HT1080 (cell line): Measurements from ENCODE around the gene PRCD. TPM values are rescaled to one million over a fixed set of nuclear protein-coding genes. Genes with fewer than 3 reads are reported as not detected.

Experiments
- DNase-seq: peaks from one replicate; pipeline ENCODE4 v3.0.0-alpha.2; 2015; ENCODE audit warnings: low read depth
- total RNA-seq: library from RNA; depleted of rRNA; stranded (reverse); fragments of >200 nt; shearing (Covaris generic); gene quantifications from 2 replicates; pipeline ENCODE4 v1.2.3, GENCODE V29; 2014

PRCD gene
- total RNA-seq, 1 experiment from 2014 or later = not detected

GRCh38 chr17:76568811-76569221 is 29.0 kb downstream of the PRCD start:
- no peak for DNase-seq

- no peak for DNase-seq
These were observed 29.9 kb downstream of the PRCD start for GRCh38 chr17:76569607-76570279.

DNA sequence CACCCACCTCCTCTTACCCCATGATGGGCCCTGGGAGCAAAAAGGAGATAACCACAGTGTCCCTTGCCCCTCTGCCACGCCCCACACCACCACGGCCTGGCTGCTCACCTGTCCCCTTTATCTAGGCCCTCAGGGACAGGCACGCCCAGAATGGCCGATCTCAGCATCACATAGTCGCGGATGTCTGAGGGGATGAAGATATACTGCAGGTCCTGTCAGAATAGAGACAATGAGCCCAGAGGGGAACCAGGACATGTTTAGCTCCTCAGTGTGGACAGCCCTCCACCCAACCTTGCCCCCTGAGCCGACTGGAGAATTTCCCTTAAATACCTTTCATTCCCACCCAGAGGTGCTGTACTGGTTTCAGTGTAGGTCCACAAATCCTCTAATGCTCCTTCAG is 30.6 kb downstream of the PRCD start:
- DNase-seq = no peak

- no peak for DNase-seq
These were observed 31.1 kb downstream of the PRCD start for GRCh38 chr17:76570877-76571471.

DNA sequence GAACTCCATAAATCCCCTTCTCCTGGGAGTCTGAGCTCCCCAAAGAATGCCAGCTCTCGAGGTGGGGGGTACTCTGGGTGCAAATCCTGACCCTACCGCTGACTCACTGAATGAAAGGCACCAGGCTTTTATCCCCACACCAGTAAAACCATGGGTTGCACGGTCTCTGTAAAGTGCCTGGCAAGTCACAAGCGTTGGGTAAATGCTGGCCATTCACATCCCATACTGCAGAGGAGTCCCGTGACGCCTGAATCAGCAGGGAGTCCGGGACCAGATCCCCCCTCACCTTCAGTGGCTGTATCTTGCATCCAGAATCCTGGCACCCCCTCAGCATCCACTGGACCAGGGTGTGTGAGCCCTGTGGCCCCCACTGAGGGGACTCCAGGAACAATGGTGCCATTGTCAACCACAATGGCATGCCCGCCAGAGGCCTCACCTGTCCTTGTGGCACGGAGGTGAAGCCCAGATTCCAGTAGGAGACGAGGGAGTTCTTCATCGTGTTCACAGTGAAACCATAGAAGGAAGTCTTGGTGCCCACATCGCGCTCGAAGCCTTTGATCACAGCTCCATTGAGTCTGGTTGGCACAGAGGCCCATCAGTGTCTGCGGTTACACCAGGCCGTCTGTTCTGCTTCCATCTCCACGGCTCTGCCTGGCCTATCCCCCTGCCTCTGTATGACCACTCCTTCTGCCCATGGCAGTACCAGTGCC is 32.5 kb downstream of the PRCD start:
- DNase-seq = no peak

DNA sequence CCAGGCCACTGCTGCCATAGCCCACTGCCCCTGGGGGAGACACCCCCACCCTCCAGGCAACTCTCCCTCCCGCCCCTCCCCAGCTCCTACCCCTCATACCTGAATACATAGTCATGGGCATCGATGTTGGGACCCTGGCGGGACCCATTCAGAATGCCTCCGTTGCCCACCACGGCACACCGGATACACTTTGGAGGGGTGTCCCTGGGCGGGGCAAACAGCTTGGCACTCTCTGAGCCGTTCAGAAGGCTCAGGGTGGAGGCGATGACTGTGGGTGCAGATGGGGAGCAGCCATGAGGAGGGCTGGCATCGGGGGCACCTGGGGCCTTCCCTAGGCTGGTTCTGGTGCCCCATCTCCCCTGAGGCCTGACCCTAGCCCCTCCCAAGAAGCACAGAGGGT is 33.3 kb downstream of the PRCD start:
- no peak for DNase-seq

GRCh38 chr17:76574166-76574565 is 34.3 kb downstream of the PRCD start:
- no peak for DNase-seq

DNA sequence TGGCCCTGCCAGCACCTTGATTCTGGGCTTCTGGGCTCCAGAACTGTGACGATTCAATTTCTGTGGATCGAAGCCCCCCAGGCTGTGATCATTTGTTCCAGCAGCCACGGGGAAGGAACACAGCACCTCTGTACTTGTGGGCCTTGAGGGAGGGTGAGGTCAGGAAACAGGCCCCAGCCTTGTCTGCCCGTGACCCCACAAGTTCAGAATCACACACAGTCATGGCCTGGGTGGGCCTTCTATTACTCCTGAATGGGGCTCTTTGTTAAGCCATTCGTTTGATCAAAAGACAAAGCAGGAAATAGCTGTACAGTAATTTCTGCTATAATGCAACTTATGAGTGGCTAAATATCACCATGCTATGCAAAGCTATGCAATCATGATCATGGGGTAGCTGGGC is 35.7 kb downstream of the PRCD start:
- DNase-seq = no peak

DNA sequence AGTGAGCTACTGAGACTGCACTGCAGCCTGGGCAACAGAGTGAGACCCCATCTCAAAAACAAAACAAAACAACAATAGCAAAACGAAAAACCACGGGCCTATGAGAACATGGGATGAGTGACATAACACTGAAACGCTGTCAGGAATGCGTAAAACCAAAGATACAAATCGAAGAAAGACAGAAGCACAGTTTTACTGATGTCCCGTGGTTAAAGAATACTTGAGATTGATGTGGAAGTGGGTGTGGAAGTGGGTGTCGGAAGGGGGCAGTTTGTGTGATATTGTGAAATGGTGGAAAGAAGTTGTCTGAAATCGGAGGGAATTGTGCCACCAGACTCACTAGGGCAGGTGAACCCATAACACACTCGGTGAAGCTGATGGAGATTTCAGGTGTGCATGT is 36.3 kb downstream of the PRCD start:
- DNase-seq = no peak

DNA sequence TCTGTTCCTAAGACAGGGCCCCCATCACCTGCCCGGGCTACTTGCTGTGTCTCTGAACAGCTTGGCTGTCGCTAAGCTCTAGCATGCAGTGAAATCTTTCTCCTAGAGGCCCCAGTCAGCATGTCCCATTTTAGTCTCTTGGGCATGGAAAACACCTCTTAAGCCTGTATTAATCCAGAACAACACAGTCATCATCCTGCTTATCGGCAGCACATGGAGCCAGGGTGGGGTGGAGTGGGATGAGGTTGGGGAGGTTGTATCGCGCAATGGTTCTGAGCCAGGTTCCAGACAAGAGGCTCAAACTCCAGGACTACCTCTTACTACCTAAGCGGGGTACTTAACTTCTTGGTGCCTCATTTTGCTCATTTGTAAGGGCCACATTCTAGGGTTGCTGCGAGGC is 38.0 kb downstream of the PRCD start:
- DNase-seq = no peak

DNA sequence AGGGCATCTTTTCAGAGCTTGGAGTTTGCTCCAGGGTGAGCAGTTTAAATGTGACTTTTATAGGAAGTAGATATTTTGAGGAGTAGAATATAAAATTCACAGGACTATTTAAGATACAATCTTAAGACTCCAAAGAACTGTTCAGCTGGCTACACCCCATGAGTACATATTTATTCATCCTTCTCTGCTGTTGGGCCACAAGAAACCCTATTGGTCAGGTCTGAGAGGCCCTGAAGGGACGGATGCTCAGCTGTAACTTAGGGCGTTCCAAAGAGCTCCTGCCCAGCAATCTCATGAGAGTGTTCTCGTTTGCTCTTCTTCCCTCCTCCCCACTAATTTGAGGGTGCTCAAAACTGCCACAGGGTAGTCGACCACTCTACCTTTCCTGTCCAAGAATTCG is 38.5 kb downstream of the PRCD start:
- no peak for DNase-seq

DNA sequence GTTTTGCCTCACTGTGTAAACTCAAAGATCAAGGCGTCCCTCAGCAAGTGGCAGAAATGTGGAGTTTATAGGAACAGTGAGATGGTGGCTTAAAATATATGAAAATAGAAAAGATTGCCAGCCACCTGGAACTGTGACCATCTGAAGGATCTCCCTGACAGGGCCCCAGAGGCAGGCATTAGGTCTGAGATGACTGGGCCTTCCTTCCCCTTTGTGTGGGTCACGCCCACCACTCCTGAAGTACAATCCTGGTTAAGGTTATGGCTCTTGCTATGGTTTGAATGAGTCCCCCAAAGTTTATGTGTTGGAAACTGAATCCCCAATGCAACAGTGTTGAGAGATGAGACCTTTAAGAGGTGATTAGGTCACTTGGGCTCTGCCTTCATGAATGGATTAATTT is 39.4 kb downstream of the PRCD start:
- DNase-seq = no peak

DNA sequence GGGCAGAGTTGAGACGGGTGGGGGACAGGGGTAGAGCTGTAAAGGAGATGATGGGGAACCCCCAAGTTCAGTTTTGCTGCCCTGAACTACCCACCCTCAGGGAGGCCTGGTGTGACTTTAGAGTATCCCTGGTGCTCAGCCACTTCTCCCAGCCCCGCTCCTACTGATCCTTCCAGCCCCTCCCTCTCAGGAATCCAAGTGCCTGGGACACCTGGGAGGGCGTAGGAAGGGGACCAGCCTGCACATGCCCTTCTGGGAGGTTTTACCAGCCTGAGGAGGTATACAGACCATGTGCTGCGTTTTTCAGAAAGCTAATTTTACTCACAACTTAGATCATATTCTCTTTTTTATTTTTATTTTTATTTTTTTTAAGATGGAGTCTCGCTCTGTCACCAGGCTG is 41.7 kb downstream of the PRCD start:
- DNase-seq = no peak

- DNase-seq = no peak
These were observed 42.8 kb downstream of the PRCD start for GRCh38 chr17:76582660-76583059.

DNA sequence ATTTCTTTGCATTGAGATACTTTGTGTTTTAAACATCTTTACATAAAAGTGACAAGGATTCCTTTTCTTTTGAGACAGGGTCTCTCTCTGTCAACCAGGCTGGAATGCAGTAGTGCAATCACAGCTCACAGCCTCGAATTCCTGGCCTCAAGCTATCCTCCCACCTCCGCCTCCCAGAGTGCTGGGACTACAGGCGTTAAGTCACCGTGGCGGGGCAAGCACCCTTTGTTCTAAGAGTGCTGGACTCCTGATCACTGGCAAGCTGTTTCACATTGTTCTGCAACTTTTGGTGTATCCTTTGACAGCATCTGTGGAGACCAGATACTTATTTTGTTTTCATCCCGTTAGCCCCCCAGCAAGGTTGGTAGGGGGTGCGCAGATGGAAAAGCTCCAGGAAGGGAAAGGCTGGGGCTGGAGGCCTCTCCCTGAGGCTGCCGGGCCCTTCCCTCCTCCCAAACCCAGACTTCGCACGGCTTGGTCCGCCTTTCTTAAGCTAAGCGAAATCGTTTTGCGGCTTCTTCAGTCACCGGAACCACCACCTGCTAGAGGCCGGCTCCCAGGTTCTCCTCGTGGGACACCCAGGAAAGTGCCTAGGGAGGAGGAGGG is 44.7 kb downstream of the PRCD start:
- no peak for DNase-seq

DNA sequence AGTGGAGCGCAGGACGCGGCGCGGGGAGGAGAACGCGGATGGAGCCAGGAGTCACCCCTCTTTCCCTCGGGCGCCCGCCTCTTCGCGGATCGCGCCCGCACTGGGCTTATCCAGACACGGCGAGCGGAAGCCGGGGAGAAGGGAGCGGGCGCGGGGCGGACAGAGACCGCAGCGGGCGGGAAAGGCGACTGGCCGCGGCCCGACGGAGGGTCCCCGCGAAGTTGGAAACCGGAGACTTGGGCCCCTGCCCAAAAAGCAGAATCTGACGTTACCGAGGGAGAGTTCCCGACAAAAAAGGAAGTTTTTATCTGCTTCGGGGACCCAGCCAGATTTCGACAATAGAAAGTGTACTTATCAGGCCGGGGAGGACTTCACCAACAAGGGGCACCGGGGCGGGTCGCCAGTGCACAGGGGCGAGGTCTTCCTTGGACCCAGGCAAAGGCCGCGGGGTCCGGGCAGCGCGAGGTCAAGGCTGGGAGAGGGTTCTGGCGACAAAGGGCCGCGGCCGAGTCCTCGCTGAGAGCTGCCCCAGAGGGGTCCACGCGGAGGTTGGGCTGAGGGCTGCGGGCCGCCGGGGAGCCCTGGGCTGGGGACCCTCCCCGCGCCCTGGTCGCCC is 45.3 kb downstream of the PRCD start:
- DNase-seq = no peak

DNA sequence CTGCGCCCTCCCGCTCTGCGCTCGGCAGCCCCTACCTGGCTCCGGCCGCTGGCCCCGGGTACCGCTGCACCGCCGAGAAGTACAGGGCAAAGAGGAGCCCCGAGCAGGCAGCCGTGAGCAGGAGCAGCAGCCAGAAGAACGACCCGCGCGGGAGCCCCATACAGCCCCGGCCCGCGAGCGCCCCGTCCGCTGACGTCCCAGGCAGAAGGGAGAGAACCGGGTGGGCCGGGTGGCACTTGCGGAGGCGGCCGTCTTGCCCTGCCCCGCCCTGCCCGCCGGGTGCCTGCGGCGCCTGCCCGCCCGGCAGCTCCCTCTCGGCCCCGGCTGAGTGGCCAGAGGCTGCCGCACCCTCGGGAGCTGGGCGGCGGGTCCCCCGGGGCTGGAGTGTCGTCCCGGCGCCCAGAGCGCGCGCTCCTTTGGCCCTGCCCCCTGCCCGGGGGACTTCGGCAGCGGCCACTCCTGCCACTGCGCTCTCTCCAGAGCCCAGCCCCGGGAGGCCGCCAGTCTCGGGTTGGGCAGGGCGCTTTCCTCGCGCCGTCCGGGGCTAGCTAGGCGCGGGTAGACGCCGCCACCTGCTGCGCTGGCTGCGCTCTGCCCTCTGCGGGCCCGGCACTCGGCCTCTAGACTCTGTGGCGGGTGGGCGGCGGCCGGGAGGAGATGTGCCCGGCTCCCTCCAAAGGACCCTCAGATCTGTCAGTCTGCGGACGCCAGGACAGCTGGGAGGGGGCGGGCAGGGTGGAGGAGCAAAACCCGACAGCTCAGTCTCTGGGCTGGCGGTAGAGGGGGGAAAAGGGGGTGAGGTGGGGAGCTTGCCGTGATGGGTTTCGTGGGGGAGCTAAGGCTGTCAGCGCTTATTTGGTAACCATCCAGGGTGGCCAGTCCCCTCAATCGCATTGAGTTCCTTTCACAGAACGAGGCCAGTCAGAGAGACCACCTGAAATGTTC is 46.1 kb downstream of the PRCD start, which contains the start of gene ST6GALNAC2:
ST6GALNAC2 (minus strand) TSS at position 212 of the 945 bp plus-strand sequence; CDS start at position 160, 52 bp downstream.
- DNase-seq = no peak

DNA sequence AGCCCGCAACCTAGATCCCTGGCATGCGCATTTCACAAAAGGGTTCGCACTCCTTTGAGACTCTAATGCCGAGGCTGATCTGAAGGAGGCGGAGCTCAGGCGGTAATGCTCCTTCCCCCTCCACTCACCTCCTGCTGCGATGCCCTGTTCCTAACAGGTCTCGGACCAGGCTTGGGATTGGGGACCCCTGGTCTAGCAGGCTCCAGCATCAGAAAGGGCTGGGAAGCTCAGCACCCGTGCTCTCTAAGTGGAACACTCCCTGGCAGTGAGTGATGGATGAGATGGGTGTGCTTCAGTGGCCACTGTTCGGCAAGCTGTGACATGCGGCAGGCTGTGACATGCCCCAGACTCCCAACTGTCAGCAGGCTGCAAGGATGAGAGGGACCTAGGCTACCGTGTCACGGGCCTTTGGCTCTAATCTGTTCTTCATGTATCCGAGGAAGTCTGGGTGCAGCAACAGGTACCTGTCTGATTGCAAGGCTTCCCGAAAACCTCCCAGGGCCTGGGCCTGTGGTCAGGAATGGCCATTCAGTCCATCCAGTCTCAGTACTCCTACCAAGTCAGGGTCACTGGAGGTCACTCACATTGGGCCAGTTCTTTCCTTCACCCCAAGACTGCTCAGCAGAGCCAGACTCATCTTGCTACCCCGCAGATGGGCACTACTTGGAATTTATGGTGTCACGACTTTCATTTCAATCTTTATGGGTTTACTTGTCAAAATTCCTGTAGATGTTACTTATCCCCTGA is 47.1 kb downstream of the PRCD start:
- no peak for DNase-seq

DNA sequence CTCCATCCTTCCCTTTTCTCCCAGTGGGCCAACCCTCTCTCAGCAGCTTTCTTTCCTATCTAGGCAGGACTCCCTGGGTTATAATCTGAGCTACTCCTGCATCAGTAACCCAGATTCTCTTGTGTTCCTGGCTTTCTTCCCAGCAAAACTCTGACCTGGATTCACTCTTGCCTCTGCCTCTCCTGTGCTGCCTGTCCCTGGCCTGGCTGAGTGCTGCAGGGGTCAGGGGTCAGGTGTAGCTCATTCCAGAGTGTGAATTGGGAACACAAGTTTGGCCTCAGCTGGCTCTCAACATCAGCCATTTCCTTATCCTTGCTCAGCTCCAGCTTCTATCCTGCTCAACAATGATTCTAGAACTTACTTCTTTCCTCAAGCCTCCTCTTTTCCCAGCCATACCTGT is 48.3 kb downstream of the PRCD start:
- DNase-seq = no peak

DNA sequence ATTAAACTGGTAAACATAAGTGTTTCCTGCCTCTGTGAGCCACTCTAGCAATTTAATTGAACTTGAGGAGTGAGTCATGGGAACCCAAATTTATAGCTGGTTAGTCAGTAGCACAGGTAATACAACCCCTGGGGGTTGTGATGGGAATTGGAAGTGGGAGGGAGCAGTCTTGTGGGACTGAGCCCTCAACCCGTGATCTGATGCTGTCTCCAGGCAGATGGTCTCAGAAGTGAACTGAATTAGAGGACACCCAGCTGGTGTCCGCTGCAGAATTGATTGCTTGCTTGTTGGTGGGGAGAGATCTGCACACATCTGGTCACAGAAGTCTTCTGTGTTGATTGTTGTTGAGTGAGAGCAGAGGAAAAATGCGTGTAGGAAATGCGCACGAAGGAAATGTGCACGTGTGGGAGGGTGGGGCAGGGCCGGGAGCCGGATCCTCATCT is 53.6 kb downstream of the PRCD start:
- DNase-seq = peak; percentile 60
